HepG2 (cell line): ENCODE results near the gene NFKBIZ. TPM values are rescaled to one million over a fixed set of nuclear protein-coding genes. Genes with fewer than 3 reads are reported as not detected.

Source experiments
- IRF2 ChIP-seq: IDR thresholded peaks from 2 replicates; pipeline ENCODE4 v1.6.1; 2018; ENCODE audit warnings: missing genetic modification reagents, missing compliant biosample characterization
- KDM4B ChIP-seq: sonication (generic); formaldehyde crosslinking; IDR thresholded peaks from 2 replicates; pipeline ENCODE4 v1.4.0; 2020; ENCODE audit warnings: missing genetic modification reagents
- MLLT10 ChIP-seq: sonication (generic); formaldehyde crosslinking; IDR thresholded peaks from 2 replicates; pipeline ENCODE4 v1.4.0; 2020; ENCODE audit warnings: missing genetic modification reagents
- ONECUT2 ChIP-seq: sonication (generic); formaldehyde crosslinking; IDR thresholded peaks from 2 replicates; pipeline ENCODE4 v1.4.0; 2020; ENCODE audit warnings: missing genetic modification reagents
- PHF20 ChIP-seq: sonication (generic); formaldehyde crosslinking; IDR thresholded peaks from 2 replicates; pipeline ENCODE4 v1.5.0; 2020; ENCODE audit warnings: mild to moderate bottlenecking, missing genetic modification reagents
- REST ChIP-seq, 2 experiments: IDR thresholded peaks; 2 replicates each; pipeline ENCODE4 v1.6.1; 2011 to 2012; ENCODE audit warnings: low read length in 2 of 2, borderline replicate concordance in 1 of 2, low read depth in 1 of 2, mild to moderate bottlenecking in 1 of 2, moderate library complexity in 1 of 2
- XBP1 ChIP-seq: sonication (generic); formaldehyde crosslinking; IDR thresholded peaks from 2 replicates; pipeline ENCODE4 v1.5.0; 2020; ENCODE audit warnings: missing genetic modification reagents
- ZSCAN25 ChIP-seq: sonication (generic); formaldehyde crosslinking; IDR thresholded peaks from 2 replicates; pipeline ENCODE4 v1.8.0; 2022; ENCODE audit warnings: mild to moderate bottlenecking, missing genetic modification reagents
- polyA plus RNA-seq, 8 experiments: library from polyadenylated mRNA; depleted of rRNA in 3 of 8; stranded (reverse) in 7 of 8; unstranded in 1 of 8; fragments of >200 nt; fragmentation: Illumina TruSeq in 4 of 8; extraction: Trizol in 4 of 8; gene quantifications; 2 replicates each; pipeline versions ENCODE4 v1.2.1 to v1.2.3, GENCODE V29; 2011 to 2016; ENCODE audit warnings: low read depth in 4 of 8, missing spikeins in 1 of 8, mixed read lengths in 1 of 8; ENCODE audit not compliant: insufficient read depth in 1 of 8
- total RNA-seq, 5 experiments: library from RNA; depleted of rRNA; stranded (reverse); fragments of >200 nt; fragmentation: Illumina TruSeq; extraction: Trizol; gene quantifications; 2 replicates each; pipeline ENCODE4 v1.2.3, GENCODE V29; 2016; ENCODE audit warnings: low read depth in 1 of 5
- TF ChIP-seq, protein P1 (sequence below): sonication (generic); formaldehyde crosslinking; IDR thresholded peaks from 2 replicates; pipeline ENCODE4 v1.8.1; 2023; ENCODE audit warnings: missing genetic modification reagents, inconsistent platforms, borderline replicate concordance
- TF ChIP-seq, protein P2 (sequence below): IDR thresholded peaks from 2 replicates; pipeline ENCODE4 v1.6.1; 2012; ENCODE audit warnings: low read depth, low read length, improper control_type of control experiment
- TF ChIP-seq, protein P3 (sequence below): sonication (generic); formaldehyde crosslinking; IDR thresholded peaks from 2 replicates; pipeline ENCODE4 v1.4.0; 2020; ENCODE audit warnings: missing genetic modification reagents

The NFKBIZ gene
- total and polyA plus RNA-seq, 2 of the 13 experiments (the other 11 are each of a cell fraction or from before 2014, with no cell fraction given) = 25.9 to 60.6 TPM

GRCh38 chr3:101898752-101899169 lies 49.4 kb downstream of the NFKBIZ start (continued):
- TF ChIP-seq, protein P1, sequence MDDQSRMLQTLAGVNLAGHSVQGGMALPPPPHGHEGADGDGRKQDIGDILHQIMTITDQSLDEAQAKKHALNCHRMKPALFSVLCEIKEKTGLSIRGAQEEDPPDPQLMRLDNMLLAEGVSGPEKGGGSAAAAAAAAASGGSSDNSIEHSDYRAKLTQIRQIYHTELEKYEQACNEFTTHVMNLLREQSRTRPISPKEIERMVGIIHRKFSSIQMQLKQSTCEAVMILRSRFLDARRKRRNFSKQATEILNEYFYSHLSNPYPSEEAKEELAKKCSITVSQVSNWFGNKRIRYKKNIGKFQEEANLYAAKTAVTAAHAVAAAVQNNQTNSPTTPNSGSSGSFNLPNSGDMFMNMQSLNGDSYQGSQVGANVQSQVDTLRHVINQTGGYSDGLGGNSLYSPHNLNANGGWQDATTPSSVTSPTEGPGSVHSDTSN (CRISPR knock-in tag) = no peak
- TF ChIP-seq PHF20 (CRISPR knock-in tag) (no peak), REST (IDR thresholded peaks at IDR 0.05; ENCODE audit: borderline replicate concordance in 1 of 2, low read depth in 1 of 2, low read length in 2 of 2) (no peak), MLLT10 (CRISPR knock-in tag) (no peak), ZSCAN25 (CRISPR knock-in tag) (no peak), XBP1 (CRISPR knock-in tag) (no peak), KDM4B (CRISPR knock-in tag) (no peak), ONECUT2 (CRISPR knock-in tag) (no peak), IRF2 (CRISPR knock-in tag) (no peak)
- TF ChIP-seq, protein P2, sequence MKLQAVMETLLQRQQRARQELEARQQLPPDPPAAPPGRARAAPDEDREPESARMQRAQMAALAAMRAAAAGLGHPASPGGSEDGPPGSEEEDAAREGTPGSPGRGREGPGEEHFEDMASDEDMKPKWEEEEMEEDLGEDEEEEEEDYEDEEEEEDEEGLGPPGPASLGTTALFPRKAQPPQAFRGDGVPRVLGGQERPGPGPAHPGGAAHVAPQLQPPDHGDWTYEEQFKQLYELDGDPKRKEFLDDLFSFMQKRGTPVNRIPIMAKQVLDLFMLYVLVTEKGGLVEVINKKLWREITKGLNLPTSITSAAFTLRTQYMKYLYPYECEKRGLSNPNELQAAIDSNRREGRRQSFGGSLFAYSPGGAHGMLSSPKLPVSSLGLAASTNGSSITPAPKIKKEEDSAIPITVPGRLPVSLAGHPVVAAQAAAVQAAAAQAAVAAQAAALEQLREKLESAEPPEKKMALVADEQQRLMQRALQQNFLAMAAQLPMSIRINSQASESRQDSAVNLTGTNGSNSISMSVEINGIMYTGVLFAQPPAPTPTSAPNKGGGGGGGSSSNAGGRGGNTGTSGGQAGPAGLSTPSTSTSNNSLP = no peak
- TF ChIP-seq, protein P3, sequence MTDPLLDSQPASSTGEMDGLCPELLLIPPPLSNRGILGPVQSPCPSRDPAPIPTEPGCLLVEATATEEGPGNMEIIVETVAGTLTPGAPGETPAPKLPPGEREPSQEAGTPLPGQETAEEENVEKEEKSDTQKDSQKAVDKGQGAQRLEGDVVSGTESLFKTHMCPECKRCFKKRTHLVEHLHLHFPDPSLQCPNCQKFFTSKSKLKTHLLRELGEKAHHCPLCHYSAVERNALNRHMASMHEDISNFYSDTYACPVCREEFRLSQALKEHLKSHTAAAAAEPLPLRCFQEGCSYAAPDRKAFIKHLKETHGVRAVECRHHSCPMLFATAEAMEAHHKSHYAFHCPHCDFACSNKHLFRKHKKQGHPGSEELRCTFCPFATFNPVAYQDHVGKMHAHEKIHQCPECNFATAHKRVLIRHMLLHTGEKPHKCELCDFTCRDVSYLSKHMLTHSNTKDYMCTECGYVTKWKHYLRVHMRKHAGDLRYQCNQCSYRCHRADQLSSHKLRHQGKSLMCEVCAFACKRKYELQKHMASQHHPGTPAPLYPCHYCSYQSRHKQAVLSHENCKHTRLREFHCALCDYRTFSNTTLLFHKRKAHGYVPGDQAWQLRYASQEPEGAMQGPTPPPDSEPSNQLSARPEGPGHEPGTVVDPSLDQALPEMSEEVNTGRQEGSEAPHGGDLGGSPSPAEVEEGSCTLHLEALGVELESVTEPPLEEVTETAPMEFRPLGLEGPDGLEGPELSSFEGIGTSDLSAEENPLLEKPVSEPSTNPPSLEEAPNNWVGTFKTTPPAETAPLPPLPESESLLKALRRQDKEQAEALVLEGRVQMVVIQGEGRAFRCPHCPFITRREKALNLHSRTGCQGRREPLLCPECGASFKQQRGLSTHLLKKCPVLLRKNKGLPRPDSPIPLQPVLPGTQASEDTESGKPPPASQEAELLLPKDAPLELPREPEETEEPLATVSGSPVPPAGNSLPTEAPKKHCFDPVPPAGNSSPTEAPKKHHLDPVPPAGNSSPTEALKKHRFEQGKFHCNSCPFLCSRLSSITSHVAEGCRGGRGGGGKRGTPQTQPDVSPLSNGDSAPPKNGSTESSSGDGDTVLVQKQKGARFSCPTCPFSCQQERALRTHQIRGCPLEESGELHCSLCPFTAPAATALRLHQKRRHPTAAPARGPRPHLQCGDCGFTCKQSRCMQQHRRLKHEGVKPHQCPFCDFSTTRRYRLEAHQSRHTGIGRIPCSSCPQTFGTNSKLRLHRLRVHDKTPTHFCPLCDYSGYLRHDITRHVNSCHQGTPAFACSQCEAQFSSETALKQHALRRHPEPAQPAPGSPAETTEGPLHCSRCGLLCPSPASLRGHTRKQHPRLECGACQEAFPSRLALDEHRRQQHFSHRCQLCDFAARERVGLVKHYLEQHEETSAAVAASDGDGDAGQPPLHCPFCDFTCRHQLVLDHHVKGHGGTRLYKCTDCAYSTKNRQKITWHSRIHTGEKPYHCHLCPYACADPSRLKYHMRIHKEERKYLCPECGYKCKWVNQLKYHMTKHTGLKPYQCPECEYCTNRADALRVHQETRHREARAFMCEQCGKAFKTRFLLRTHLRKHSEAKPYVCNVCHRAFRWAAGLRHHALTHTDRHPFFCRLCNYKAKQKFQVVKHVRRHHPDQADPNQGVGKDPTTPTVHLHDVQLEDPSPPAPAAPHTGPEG = no peak
